GM18498 (cell line): ENCODE measurements around the gene RAET1L.
"Not testable (repeated sequence)": the region's sequence is repeated elsewhere in the genome, so short reads cannot be mapped to it uniquely, and the experiment has no call there.

ENCODE experiments used
- ATAC-seq: cut with Tn5 transposase; IDR thresholded peaks from one replicate; pipeline ENCODE4 v1.9.1; 2021; ENCODE audit warnings: mild to moderate bottlenecking, moderate library complexity; ENCODE audit not compliant: unreplicated experiment

Gene RAET1L

DNA sequence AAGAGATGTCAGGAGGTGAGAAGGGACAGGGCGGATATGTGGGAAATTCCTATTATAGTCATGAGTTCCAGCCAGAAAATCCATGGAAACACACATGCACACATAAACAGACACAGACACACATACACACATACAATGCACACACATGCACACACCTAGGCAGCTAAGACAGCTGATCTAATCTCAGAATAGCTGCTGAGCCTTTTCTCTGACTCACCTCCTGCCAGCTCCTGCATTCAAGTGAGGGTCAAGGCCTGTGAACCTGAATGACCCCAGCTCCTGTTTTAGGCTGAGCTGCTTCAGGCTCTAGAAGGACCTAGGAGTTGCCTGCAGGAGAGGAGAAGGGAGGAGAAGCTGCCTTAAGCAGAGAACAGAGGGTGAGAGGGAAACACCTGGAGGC lies 21.6 kb upstream of the RAET1L start:
- no peak for ATAC-seq

DNA sequence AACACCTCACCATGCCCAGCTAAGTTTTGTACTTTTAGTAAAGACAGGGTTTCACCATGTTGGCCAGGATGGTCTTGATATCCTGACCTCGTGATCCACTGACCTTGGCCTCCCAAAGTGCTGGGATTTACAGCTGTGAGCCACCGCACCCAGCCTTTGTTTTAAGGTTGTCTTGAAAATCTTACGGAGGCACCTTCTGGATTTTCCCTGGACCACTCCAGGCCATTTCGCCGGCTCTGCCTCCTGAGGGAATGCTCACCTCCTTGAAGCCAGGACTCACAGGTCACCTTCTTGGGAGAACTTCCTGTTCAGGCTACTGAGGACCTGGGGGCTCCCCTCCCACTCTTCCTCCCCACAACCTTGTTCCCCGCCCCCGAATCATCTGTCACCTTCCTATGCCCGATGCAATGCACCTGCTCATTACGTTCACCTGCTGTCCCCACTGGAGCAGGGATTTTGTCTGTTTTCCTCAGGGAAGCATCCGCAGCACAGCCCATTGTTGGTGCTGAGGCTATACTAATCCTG lies 19.4 kb upstream of the RAET1L start:
- no peak for ATAC-seq

DNA sequence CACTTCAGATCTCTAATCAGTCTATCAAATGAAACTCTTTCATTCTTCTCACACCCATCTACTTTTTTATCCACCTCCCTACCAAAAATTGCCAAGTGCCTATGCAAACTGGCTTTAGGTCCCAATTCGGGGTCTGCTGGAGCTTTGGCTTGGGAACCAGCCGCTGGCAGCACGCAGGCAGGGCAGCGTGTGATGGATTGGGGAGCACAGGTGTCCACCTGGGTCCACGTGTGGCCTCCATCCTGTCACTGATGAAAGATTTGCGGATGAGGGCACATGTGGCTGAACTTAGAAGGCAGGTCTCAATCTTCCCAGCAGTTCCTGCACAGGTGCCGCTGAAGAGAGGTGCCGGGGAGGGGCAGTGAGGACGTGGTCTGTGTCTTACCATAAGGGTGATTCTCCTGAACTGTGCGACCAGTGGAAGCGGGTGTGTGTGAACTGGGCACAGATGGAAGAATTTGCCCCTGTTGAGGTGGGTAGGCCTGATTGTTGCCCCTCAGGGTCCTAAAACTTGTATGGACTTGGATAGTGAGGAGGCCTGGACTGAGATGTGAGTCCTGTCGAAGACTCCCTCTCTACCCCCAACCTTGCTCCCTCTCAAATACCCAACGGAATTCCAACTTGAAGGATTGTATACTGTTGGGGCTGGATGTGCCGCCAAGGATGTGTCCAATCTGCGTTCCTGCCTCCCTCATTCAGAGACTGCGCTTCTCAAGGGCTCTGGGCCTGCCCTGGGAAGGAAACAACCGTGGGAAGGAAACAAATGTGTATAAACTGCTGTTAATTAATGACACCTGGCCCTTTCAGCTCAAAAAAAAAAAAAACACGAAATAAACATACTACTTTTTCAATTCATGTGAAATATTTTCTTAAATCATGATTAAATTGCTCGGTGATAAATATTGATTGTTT lies 18.4 kb upstream of the RAET1L start:
- no peak for ATAC-seq

DNA sequence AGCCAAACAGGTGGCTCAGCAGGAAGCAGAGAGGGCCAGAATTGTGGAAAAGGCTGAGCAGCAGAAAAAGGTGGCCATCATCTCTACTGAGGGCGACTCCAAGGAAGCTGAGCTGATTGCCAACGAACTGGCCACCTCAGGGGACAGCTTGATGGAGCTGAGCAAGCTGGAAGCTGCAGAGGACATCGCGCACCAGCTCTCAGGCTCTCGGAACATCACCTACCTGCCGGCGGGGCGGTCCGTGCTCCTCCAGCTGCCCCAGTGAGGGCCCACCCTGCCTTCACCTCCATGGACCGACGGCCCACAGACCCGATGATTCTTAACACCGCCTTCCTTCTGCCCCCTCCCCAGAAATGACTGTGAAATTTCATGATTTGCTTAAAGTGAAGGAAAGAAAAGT lies 17.8 kb upstream of the RAET1L start:
- no peak for ATAC-seq

DNA sequence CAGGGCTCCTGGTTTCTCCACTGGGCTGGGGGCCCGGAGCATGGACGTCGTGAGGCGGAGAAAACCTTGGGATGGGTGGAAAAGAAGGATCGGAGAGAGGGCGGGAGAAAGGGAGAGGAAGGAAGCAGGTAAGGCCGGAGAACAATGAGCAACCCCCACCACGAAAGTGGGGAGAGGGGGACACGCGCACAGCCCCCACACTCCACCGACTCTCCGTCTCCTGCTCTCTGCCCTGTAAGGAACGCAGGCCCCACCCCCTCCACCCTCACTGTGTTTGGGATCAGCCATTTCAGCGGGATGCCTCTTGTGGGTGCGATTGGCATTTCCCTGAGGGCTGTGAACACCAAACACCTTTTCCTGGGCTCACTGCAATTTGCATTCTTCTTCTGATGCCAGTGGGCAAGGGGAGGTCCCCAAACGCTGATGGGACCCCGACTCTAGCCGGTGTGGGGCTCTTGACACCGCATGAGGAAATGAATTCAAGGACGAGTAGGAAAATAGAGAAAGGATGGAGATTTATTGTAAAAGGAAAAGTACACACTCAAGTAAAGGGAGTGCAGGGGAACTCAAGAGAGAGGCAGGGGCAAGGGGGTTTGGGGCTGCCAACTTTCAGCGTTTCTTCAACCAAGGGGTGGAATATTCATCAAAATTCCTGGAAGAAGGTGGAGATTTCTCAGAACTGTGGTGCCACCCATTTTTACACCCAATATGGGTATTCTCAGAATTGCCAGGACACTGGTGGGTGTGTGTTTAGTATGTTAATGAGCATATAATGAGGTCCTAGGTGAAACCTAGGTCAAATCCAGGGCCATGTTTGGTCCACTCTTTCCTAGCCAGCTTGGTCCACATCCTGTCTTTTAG lies 13.1 kb upstream of the RAET1L start:
- ATAC-seq, result no peak

DNA sequence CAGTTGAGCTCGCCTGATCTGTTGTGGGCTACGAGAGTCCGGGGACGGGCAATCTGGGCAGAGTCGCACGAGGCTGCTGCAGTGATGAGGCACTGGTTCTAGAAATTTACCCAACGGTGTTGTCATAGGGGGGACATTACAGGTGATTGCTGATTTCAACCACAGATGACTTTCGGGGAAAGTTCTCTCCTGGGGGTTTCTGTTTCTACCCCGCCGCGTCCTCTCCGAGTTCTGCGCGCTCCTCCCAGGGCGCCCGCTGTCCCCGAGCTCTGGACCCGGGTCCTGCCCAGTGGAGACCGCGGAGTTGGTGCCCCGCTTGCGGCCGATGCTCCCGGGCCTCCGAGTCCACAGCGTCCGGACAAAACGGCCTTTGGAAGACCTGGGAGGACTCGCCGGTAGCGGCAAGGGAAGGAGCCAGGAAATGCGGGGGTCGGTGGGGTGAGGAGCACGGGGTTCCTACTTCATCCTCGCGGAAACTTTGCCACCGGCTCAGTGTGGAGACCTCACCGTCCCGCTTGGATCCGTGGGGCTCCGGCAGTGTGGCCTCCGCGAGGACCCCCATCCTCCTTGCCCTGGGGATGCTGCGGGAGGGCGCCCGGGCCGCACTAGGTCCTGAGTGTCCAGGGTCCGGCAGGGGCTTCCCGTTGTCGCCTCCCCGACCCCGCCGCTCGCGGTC lies 12.3 kb upstream of the RAET1L start:
- ATAC-seq, result no peak

DNA sequence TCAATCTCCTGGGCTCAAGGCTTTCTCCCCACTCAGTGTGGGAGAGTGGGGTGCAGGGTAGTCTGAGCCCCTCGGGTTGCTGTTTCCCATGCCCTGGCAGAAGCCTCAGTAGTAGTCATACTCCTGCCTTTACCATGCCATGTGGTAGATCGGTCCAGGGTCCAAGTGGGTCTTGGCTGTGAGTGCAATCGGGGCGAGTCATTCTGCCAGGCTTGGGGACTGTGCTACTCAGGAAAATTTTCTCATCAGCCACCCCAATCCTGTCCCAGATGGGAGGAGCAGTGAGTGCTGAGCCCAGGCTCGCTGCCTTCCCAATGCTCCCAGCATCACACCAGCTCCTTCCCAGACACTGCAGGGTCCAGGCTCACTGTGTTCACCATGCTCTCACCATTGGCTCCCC lies 10.7 kb upstream of the RAET1L start:
- ATAC-seq, result no peak

DNA sequence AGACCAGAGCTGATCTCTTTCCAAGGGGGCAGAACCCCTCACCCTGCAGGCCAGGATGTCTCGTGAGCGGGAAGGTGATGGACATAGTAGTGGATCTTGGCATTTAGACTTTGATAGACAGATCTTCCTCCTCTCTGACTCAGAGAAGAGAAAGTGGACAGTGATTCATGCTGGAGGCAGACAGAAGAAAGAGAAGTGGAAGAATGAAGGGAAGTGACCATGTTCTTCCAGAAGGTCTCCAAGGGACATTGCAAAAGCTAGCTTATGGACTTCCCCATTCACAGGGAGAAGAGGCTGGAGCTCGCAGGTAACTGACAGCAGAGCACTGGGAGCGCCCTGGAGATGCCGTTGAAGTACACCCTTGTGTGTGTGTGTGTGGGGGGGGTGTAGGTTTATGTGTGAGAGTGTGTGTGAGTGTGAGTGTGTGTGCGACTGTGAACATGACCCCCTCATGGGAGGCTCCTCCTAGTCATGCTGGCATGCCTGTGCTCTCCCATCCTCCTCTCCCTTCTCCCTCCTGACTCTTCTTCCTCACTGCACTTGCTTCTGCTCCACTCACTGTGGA lies 8.0 kb upstream of the RAET1L start:
- no peak for ATAC-seq

DNA sequence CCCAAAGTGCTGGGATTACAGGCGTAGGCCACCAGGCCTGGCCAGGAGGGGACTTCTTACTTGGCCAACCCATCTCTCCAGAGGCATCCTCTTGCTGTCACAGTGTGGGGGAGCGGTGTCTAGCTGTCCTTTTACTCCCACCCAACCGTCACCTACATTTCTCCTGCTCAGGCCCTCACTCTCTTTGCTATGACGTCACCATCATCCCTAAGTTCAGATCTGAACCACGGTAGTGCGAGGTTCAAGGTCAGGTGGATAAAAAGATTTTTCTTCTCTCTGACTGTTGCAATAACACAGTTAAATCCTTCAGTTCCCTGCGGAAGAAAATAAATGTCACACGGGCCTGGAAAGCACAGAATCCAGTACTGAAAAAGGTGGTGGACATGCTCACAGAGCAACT lies 7.3 kb upstream of the RAET1L start:
- no peak for ATAC-seq

DNA sequence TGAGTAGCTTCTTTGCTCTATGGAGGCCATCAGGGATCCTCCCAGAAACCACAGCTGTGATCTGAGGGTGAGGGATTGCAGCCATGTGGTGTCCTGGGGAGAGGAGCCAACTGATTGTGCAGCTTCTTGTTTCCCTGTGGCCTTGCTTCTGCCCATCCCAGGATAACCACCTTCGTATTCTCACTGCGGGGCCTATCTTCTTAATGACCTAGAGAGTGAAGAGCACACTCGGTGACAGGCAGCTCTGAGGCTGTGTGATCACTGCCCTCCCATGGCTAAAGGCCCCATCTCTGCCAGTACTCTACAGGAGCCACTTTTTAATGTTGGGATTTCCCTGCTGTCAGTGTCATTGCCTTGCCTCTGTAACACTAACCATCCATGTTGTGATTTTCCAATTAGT lies 5.3 kb upstream of the RAET1L start:
- no peak for ATAC-seq

DNA sequence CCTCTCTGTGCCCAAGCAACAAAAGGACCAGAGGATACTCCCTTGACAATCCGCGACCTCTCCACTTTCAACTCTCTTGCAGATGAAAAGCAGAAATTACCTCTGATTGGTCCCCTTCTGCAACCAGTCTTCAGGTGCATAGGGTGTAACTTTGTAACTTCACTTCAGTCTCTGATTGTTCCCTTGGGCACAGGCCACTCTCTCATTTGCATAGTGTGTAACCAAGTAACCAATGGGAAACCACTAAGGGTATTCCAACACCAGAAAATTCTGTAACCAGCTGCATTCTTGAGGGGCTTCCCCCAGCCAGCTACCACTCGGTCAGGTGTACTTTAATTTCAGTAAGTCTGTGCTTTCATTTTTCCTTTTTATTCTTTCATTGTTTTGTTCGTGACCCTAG lies 4.4 kb upstream of the RAET1L start:
- no peak for ATAC-seq

DNA sequence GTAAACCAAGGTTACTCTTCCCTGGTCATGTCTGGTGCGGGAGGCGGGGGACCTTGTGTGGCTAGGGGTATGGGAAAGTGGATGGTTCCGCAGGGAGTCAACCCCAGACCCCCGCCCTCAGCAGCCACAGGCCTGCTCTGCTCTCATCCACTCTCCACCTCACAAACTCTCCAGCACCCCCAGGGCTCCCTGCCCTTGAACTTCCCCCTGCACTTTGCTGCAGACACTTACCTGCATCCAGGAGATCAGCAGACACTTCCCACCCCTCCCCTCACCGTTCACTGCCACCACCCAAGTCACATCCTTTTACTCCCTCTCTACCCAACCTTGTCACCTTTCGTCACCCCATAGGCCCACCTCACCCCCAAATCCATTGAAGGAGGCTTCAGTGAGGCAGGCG lies 3.9 kb upstream of the RAET1L start:
- ATAC-seq, result no peak

DNA sequence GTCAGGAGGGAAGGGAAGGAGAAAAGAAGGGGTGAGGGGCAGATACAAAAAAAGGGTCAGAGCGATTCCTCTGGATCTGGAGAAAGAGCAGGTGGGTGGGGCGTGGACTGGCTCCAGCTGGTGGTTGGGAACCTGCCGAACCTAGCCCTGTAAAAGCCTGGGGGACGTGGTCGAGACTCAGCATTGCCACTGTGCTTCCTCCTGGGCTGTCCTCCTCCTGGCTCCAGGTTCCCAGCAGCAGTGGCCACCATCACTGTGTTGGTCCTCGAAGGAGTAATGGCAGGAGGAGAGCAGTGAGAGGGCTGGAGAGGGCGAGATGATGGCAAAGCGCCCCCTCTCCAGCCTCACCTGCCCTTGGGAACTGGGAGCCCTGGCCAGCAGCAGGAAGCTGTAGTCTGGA lies 3.5 kb upstream of the RAET1L start:
- ATAC-seq, result no peak

DNA sequence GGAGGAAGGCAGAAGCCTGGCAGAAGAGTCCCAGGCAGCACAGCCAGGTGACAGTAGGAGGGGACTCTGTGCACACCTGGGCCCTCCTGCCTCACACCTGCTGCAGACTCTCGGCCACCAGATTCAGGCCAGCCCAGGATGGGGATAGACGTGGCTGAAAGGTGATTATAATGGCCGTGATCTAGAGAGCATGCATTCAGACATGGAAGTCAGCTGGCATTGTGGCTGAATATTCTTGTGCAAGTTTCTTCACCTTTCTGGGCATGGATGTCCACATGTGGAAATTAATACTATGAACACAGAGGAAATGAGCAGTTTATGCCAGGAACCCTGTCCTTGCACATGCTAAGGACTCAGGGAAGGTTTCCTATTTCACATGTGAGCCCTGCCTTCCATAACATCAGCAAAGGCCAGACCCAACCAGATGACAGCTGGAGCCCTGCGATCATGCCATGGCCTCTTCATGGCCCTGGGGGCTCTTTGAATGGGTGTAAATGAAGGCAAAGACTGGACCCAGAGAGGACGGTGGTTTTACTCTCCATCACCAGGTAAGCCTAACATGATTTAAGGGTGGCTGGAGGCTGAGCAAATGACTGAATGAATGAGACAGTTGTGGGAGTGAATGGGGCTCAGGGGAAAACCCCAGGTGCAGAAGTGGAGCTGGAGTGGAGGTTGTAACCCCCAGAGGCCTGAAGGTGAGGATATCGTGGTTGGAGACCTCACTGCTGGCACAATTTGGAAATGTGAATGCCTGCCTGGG lies 2.7 kb upstream of the RAET1L start:
- no peak for ATAC-seq

DNA sequence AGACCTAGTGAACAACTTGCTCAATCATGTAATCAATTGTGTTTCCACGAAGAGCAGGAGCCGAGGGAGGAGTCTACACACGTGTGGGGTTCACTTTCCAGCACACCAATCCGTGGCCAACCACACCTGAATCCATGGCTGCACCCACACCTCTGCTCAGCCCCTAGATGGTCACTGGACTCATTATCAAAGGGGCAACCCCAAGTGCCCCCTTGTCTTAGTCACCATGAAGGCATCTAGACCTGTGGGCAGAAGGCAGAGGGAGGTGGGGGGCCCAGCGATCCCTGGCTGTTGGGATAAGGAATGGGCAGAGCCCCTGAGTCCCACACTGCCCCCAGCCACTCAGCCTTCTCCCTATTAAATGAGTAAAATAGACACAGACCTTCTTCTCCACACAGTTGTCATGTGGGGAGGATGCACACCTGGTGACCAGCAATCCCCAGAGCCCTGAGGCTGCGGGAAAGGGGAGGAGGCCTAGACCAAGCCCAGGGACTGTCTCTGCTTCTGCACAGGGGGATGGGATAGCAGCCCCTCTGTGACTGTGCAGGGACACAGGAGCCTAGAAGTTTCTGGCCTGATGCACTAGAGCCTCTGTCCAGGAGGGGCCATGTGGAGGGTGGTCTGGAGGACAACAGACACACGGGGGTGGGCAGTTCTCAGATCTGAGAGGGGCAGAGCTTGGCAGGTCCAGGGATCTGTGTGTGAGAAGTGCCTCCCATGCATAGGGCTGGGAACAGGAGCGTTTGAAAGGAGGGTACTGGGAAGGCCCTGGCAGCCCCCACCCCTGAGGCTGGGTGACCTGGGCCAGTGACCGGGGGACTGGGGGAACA lies 1.9 kb upstream of the RAET1L start:
- ATAC-seq, result no peak

DNA sequence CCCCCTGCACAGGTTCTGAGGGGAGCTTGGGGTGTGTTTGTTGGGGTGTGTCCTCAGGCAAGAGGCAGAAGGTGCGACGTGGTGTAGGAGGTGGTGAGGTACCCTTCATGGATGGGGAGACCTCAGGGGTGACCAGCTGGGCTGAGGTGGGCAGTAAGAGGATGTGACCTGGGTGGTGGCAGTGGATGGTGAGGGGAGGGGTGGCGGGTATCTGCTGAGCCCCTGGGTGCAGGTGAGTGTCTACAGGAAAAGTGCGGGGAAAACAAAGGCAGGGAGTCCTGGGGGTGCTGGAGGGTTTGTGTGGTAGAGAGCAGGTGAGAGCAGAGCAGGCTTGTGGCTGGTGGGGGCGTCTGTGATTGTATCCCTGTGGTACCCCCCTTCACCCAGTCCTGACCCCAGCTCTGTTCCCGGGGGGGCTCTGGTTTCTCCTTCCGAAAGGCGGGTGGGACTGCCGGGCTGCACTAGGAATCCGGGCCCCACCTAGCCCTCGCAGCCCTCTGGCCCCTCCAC lies 631 bp downstream of the RAET1L start:
- ATAC-seq, result no peak

DNA sequence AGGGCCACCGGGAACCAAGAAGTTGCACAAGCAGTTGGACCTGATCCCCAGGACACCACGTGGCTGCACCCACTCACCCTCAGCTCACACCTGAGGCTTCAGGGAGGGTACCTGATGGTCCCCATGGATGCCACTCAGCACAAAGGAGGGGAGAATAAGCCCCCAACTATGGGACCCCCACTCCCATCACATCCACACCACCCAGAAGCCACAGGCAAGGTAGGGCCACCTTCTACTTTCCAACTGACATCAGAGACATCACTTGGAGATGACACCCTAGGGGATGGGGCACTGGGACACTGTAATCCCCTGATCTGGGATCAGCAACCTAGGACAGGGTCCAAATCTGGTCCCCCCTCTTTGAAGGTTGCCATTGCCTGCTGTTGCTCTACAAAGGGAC lies 1.3 kb downstream of the RAET1L start:
- ATAC-seq, result not testable (repeated sequence)

DNA sequence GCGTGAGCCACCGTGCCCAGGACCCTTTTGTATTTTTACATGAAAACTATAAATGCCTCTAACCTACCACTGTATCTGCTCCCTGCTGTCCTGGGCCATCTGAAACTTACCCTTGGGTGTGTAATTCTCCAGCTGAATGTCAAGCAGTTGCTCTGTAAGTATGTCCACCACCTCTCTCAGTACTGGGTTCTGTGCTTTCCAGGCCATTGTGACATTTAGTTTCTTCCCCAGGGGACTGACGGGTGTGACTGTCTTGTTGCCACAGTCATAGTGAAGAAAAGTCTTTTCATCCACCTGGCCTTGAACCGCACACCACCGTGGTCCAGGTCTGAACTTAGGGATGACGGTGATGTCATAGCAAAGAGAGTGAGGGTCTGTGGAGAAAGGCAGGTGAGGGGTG lies 3.5 kb downstream of the RAET1L start:
- not testable (repeated sequence) for ATAC-seq
